LHCN-M2 (cell line): Measurements from ENCODE around the gene SLC23A1. TPM values are rescaled to one million over a fixed set of nuclear protein-coding genes. Genes with fewer than 3 reads are reported as not detected.
"Not testable (repeated sequence)": the region's sequence is repeated elsewhere in the genome, so short reads cannot be mapped to it uniquely, and the experiment has no call there.

Experiments
- DNase-seq: peaks from one replicate; pipeline ENCODE4 v3.0.0-alpha.2; 2012; ENCODE audit warnings: low read depth
- polyA plus RNA-seq: library from polyadenylated mRNA; unstranded; fragments of >200 nt; gene quantifications from one replicate; pipeline ENCODE4 v1.2.1, GENCODE V29; 2012; ENCODE audit warnings: missing spikeins
- total RNA-seq: library from RNA; depleted of rRNA; stranded (reverse); fragments of >200 nt; gene quantifications from 2 replicates; pipeline ENCODE4 v1.2.3, GENCODE V29; 2014; rRNA removed

SLC23A1 gene
- not detected in 2 replicates for total RNA-seq
- 0.09 TPM for polyA plus RNA-seq

DNA sequence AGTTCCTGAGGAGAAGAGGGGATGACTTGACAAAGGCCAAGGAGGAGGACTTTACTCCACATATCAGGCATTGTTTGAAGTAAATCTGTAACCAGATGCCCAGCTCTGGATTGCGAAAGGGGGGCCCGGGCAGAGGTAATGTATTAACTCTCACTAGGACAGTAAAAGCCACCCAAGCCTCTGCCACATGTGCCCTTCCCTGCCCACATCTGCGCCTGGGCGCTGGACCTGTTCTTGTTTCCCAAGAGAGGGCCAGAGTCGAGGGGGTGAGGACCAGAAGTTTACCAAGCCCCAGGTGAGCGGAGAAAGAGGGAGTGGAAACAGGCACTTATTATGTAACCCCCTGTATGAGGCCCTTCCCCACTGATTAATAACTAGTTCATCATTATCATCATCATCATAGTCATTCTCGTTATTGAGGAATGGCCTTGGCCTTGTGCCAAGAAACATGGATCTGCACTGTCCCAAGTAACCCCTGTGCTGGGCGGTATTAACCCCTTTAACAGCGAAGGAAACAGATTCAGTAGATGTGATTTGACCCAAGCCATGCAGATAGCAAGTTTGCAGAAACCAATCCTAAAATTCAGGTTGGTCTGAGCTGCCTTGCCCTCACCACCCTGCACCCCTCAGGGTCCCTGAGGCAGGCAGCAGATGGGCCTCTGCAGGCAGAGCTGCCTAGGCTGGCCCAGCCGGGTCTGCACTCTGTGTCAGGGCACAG is at the start of gene SLC23A1:
TSS of gene SLC23A1 (minus strand) at position 23 of the 718 bp plus-strand sequence. CDS start 44 bp downstream, outside the sequence.
- DNase-seq: no peak

DNA sequence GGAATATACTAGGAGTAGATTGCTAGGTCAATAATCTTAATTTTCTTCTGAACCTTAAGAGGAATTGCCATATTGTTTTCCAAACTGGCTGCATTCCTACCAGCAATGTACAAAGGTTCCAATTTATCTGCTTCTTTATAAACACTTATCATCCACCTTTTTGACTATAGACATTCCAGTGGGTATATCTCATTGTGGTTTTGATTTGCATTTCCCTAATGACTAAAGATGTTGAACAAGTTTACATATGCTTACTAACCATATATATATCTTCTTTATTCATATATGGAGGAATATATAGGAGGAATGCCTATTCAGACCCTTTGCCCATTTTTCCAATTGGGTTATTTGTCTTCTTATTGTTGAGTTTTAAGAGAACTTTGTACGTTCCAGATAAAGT is 48.6 kb upstream of the SLC23A1 start:
- no peak for DNase-seq

DNA sequence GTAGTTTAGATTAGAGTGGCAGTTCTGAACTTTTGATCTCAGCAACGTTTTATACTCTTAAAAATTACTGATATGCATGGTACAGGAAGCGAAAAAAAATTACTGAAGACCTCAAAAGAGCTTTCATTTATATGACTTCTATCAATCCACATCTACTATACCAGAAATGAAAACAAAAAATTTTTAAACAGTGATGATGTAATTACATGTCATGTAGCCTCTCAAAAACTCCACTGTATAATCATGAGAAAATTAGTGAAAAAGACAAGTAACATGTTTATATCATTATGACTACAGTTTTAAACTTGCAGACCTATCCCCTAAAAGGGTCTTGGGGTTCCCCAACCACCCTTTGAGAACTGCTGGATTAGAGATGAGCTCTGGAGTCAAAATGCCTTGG is 46.9 kb upstream of the SLC23A1 start:
- no peak for DNase-seq

DNA sequence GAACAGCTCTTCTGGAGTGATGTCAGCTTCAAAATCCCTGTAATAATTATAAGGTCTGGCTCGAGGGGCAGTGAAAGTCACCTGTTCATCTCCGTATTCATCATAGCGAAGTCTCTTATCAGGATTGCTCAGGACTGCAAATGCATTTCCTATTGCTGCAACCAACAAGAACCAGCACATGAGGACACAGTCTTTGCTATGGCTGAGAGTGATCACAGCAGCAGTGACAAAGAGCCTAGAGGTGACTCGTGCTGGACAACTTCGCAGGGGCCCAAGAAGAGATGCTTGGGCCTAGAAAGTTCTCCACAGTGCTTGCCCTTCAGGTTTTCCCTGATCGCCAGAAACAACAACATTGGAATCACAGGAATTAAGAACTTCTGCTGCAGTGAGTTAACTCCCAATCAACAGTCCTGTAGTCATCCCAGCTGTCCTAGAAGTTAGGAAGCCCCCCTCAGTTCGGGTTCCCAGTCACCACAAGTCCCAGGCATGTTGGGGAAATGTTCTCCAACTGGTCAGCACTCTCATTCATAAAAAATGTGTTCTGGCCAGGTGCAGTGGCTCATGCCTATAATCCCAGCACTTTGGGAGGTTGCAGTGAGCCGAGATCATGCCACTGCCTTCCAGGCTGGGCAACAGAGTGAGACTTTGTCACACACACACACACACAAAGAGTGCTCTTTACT is 43.2 kb upstream of the SLC23A1 start:
- DNase-seq: peak; percentile 93

DNA sequence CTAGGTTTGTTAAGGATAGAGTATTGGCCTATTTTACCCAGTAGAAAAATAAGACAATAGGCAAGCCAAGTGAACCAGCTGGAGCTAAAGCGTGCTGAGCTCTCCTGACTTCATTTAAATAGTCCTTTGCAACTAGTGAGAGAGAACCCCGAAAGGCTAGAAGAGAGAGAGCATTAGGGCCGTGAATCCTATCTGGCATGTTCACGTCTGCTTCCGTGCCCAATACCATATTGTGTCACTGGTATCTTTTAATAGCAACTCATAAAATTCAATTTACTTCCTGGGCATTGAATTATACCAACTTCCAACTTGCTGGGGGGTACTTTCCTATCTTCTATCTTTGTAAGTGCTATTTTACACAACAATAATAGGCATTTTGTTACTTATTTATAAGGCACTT is 42.4 kb upstream of the SLC23A1 start:
- no peak for DNase-seq

DNA sequence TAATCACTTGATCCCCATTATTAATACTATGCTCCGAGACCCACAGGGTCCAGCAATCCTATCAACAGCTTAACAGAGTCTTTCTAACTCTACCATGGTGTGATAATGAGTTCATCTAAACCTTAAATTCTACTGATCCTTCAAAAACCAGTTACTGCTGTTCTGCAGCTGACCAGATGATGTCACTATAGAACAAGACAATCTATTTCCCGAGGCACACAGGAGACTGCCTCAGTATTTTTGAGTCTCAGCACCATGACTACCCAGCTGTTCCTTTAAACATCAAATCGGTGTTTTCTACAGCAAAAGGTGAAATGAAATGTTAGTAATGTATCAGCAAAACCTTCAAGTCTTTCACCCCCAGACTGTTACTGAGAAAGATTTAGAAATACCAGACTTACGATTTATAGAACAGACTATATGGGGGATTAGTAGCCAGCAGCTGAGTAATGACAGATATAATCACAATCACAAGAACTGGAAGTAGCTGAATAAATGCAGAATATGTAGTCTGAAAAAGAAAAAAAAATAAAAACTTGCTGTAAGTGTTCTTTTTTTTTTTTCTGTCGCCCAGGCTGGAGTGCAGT is 39.3 kb upstream of the SLC23A1 start:
- peak; percentile 80 for DNase-seq

DNA sequence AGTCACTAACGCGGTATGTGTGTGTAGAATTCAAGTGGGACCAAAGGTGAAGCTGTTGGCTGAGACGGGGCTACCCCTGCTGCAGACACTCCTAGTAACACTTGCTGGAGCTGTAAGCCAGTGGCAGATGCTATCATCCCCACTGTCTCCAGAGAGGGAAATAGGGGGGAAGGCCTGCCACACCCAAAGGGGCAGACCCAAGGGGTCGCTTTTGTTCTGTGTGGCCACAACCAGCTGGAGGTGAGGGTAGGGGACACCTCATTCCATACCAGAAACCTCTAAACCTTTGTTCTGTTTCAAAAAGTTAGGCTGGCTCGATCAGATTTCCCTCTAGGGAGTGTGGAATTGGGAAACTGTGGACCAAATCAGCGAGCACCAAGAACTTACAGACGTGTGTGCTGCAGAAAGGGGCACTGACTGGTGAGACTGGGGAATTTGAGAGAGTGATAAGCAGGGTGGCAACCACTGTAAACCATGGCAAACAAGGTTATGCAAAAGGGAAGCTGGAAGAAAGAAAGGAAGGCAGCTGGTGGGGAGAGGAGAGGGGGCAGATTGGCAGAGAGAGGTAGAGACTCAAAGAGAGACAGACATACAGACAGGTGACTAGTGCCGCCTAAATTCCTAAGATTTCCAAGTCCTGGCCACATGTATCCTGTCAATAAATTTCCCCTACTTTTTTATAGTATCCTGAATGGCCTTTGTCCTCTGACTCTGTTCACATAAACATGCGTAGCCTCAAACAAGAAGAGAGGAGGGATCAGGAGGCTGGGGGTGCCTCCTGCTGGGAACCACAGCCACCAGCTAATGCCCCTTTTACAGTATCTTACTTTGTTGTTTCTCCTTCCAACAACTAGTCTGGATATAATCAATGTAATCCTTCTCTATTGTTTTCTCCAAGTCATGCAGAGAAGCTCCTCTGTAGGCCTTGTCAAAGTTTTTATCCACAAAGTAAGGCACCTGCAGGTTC is 36.4 kb upstream of the SLC23A1 start:
- no peak for DNase-seq

DNA sequence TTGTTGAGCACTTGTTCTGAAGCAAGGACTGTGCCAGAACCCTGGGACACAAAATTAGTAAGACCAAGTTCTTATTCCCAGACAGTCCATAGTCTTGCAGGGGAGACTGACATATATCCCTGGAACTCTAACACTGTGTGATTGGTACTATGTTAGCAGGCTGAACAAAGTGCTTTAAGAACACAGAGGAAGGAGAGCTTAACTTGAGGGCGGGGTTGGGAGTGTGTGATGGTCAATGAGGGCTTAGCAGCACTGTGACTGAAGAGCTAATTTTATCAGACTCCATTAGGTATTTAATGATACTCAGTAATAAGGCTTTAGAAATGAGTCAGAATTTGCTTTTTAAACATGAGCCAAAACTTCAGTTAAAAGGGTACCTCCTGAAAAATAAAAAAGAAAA is 35.7 kb upstream of the SLC23A1 start:
- no peak for DNase-seq

DNA sequence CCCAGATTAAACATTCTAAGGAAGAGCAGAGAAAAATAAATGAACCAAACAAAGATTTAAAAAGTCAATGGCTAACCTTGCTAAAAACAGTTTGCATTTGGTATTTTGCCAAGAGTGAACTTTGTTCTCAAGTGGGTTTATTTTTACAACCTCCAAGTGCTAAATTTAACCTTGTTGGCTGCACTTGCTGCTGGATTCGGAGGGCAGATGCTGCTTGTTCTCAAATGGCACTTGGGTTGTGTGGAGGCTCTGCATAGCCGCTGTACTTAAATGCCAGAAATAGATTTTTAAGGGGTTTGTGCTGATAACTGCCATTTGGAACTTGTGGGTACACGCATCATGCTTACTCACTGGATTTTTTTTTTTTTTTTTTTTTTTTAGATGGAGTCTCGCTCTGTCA is 34.1 kb upstream of the SLC23A1 start:
- DNase-seq: peak; percentile 76

DNA sequence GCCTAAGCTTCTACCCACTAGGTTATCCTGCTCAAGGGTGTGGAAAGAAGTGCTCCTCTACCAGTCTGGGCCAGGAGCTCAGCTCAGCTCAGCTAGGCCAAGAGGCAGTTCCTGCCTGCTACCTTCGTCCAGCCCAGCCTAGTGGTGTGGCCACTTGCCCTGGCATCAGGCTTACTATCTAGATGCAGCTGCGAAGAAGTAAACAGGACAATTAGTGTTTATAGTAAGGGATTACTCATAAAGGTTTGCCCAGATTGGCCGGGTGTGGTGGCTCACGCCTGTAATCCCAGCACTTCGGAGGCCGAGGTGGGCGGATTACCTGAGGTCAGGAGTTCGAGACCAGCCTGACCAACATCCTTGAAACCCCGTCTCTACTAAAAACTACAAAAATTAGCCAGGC is 33.6 kb upstream of the SLC23A1 start:
- no peak for DNase-seq

DNA sequence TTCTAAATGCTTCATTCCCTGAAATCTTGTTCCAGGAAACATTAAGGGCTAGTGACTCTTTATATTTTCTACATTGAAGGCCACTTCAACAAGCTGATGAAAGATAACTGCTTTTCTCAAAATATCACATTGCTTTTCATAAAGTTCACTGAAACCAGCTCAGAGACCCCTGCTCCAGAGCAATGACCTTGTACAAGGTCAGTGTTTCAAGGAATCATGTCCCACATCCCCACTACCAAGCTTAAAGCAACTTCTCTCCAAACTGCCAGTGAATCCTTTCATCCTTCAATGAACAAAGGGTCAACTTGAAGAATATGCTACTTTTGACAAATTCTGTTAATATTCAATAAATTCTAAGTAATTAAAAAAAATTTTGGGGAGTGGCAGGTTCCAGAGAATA is 32.8 kb upstream of the SLC23A1 start:
- no peak for DNase-seq

DNA sequence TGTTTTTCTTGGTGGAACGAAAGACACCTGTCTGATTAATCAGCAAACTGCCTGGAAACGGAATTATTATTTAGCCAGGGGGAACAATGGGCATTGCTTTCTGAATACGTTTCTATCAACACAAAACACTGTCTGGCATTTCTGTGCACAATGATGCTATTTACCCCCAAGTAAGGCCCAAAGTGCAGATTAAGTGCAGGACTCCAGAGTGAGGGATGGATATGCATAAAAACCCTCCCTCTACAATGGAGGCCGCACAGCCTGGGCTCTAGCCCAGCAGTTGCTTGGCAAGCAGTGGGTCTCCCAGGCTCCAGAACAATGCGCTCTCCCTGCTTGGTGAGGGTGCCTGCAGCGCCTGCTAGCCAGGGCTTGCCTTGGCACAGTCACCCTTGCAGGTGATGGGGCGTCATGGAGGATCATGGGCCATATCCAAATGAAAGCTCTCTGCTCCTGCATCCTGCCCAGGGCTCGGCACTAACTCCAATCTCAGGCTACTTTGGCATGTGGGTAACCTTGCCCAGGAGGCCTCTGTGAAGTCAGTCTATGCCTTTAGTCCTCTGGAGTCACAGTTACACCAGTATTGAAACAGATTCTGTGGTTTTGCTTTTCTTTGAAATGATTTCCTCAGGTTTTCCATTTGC is 32.2 kb upstream of the SLC23A1 start:
- no peak for DNase-seq

DNA sequence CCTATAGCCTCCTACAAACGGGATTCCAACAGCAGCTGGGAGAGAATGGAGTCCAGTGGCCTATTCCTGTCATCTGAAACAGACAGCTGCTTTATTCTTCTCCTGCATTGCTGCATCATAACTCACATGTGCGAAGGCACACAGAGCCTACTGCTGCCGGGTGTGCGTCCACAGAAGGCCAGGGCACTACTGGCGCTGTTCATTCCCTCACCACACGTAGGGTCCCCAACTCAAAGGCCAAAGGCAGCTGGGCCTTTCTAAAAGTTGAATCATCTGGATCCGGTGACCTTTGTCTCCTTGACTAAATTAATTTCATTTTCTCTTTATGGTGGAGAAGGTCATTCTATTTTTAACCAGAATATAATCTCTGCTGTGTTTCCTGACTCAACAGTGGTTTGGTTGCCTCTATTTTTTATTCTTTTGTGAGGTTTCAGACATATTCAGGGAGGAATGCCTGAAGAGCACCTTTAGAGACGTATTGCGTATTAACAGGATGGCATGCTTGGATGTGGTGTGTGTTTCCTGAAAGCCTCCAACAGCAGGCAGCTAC is 31.6 kb upstream of the SLC23A1 start:
- peak; percentile 95 for DNase-seq

DNA sequence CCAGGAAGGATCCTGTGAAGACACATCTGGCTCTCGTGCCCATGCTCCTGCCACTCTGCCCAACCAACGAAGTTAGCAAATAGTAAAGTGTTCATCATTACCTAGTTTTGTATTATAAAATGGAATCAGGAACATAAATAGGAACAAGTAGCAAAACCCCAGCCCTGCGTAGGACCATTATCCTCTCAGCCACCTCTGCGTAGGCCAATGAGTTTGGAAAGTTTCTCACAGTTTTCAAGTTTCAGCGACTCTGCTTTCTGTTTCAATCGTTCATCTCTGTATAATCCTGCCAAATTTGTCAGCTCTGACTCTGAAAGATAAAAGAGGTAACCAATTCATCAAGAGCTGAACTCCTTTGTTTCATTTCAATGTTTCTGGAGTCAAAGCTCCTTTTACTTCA is 30.9 kb upstream of the SLC23A1 start:
- no peak for DNase-seq

DNA sequence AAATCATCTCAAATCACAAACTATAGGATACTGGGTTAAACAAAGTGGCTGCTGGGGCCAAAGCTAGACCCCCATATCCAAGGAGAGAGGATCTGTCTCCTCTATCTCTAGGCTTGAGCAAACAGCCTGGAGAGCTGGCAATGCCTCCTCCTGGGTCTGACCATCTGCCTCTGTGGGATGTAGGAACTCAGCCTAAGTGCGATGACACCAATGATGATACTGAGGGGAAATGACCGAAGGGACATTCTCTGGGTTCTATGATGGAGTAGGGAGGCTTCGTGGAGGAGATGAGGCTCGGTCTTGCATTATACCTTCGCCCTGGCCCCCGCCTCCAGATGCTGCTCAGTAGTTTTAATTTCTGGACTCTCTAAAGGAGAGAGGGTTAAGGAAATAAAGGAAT is 30.1 kb upstream of the SLC23A1 start:
- DNase-seq: no peak

DNA sequence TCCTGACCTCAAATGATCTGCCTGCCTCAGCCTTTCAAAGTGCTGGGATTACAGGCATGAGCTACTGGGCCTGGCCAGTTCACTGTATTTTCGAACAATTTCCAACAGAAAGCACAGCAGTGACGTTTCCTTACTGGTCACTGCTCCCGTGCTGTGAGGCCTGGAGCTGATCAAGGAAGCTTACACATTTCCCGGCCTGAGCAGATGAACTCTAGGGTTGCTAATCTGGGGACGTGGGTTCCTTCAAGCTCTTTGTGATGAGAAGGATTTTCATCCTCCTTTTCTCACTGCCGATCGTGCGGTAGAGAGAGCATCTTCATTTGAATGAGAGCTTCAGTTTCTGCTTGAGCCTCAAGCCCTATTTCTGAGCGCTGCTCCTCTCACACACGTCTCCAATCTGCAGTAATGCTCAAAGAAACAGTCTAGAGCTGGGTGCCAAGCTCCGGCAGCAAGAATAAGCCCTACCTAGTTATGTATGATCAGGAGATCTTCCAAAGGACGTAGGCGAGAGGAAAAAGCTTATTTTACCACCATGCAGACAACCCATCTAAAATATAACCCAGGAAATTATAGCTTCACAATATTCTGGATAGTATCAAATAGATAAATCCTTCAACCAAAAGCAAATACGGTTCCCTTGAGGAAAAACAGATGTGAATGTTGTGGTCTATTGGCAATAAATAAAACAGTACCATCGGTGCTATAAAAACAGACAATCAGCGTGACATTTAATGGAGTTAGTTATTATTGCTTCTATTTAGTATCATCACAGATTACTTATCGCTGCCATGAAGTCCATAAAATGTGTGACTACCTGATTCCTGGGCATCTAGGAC is 28.1 kb upstream of the SLC23A1 start:
- no peak for DNase-seq

DNA sequence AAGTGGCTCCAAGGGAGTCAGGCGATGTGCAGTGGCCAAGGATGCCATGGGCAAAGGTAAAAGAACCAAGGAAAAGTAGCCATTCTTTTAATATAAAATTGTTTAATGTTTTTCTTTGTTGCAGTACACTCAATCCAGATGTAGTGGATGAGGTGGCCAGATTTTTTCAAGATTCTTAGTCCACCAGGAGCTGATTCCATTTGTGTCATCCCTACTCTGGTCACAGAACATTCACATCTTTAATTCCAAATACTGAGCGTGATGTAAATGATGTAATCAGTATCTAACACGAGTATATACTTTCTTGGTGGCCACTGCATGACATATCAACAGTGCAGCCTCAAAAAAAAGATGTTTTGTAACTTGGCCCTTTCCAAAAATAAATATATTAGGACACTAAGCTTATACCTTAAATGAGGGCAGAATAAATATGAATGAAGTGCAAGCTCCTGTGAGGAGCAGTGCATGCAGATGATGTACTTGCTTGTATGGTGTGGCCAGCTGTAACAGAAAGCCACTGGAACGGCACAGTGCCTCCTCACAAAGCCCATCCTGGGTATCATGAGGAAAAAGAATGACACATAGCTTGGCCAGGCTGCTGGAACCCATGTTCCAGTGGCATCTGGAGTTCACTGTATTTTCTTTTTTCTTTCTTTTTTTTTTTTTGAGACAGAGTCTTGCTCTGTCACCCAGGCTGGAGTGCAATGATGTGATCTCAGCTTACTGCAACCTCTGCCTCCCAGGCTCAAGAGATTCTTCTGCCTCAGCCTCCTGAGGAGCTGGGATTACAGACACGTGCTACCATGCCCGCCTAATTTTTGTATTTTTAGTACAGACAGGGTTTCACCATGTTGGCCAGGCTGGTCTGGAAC is 27.3 kb upstream of the SLC23A1 start:
- no peak for DNase-seq

DNA sequence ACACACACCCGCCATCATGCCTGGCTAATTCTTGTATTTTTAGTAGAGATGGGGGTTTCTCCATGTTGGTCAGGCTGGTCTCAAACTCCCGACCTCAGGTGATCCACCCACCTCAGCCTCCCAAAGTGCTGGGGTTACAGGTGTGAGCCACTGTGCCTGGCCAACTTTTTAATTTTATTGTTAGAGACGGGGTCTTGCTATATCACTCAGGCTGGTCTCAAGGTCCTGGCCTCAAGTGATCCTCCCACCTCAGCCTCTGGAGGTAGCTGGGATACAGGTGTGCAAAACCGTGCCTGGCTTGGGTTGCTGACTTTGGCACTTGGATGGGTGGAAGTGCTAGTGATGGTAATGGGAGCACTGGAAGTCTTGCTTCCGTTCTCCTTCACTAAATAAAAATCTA is 26.0 kb upstream of the SLC23A1 start:
- DNase-seq: not testable (repeated sequence)

DNA sequence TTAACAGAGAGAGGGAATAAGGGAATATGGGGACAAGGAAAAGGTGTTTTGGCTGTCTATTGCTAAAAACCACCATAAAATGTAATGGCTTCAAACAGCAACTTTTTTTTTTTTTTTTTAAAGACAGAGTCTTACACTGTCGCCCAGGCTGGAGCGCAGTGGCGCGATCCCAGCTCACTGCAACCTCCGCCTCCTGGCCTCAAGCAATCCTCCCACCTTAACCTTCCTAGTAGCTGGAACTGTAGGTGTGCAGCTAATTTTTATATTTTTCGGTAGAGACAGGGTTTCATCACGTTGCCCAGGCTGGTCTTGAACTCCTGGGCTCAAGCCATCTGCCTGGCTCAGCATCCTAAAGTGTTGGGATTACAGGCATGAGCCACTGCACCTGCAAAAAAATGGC is 25.1 kb upstream of the SLC23A1 start:
- no peak for DNase-seq
